Measurements from ENCODE around the gene TNIP2.

The TNIP2 gene

GRCh38 chr4:2799224-2799911 is 43.2 kb upstream of the TNIP2 start:
- FAIRE-seq (no peak), DNase-seq (ENCODE audit: insufficient read length, low spot score) (no peak)
- TF ChIP-seq TAF1 (IDR thresholded peaks at IDR 0.05; ENCODE audit: low read depth, low read length) (no peak), POLR2AphosphoS5 (IDR thresholded peaks at IDR 0.05; ENCODE audit: low read depth, low read length) (no peak), POLR2A (IDR thresholded peaks at IDR 0.05; ENCODE audit: low read depth, low read length) (no peak), POU2F2 (IDR thresholded peaks at IDR 0.05; ENCODE audit: low read depth, low read length) (no peak), SPI1 (IDR thresholded peaks at IDR 0.05; ENCODE audit: low read depth, low read length) (no peak), PAX5 (IDR thresholded peaks at IDR 0.05; ENCODE audit: insufficient read depth, low read length, severe bottlenecking) (no peak)

DNA sequence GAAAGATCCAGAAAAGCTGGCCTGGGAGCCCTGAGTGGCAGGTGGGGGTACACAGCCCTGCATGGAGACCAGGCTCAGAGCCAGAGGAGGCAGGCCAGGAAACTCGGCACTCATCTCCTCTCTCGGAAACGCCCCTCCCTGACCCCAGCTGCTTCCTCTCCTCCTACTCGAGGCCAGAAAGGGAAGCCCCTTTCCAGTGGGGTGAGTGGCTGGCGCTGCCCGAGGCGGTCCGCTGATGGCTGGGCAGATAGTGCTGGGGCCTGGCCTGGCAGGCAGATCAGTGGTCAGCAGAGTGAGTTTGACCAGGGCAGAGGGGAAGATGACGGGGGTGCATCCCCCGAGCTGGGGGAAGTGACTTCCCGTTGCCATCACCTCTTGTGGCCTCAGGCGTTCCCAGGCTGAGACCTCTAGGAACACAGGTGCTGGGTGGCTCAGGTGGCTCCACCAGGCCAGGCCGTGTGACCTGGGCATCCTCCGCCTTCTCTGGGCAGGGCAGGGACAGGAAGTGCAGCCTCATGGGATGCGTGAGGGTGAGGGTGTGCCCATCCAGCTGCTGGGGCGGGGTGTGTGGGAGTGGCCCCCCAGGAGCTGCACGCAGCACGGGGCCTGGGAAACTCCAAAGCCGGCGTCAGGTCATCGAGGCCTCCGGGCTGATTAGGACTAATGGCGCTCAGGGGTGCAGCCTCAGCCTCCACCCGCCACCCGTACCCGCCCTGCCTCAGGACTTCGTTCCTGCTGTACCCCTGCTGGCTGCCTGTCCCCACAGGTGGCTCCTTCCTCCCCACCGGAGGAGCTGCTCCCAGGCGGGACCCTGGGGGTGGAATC is 42.5 kb upstream of the TNIP2 start:
- FAIRE-seq (peak; percentile 91), DNase-seq (ENCODE audit: insufficient read length, low spot score) (no peak)
- TF ChIP-seq POLR2A (IDR thresholded peaks at IDR 0.05; ENCODE audit: low read depth, low read length), result no peak
- TF ChIP-seq SPI1 (IDR thresholded peaks at IDR 0.05; ENCODE audit: low read depth, low read length), result 0 out of 2 replicates have a peak, but pooled peaks have one; percentile 34
- peak; percentile 21 for TF ChIP-seq PAX5 (IDR thresholded peaks at IDR 0.05; ENCODE audit: insufficient read depth, low read length, severe bottlenecking)
- TF ChIP-seq POU2F2 (IDR thresholded peaks at IDR 0.05; ENCODE audit: low read depth, low read length), result no peak
- no peak for TF ChIP-seq TAF1 (IDR thresholded peaks at IDR 0.05; ENCODE audit: low read depth, low read length)
- TF ChIP-seq POLR2AphosphoS5 (IDR thresholded peaks at IDR 0.05; ENCODE audit: low read depth, low read length), result no peak

DNA sequence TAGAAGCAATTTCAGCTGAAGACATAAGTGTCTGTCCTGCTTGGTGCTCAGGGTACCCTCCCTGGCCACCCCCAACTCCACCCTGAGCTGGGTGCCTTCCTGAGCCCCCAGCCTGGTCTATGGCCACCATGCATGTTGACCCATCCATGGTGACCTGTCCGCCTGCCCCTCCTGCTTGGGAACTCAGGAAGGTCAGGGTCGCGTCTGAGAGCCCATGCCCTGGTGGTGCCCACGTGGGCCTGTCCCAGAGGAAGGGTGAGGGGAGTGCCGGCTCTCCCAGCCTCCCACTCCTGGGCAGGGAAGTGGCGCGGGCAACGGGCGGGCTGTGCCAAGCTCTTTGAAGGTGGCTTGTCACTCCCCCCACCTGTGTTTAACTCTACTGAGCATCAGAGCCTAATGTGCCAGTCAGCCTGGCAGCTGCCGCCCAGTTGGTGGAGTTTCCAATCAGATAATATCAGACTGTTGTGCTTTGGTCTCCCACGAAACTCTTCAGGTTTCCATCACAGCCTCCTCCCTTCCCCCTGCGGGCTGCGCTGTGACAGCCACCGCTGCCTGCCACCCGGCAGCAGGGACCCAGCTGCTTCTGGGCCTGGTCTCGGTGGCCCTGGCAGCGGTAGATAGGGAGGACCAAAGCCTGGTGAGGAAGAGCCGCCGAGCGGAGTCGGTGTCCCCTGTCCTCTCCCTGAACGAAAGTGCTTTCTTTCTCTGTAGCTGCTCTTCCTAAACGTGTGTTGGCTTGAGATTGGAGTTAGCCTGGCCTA is 41.6 kb upstream of the TNIP2 start:
- FAIRE-seq (peak; percentile 38), DNase-seq (ENCODE audit: insufficient read length, low spot score) (no peak)
- TF ChIP-seq POLR2A (IDR thresholded peaks at IDR 0.05; ENCODE audit: low read depth, low read length) (no peak), POU2F2 (IDR thresholded peaks at IDR 0.05; ENCODE audit: low read depth, low read length) (no peak), PAX5 (IDR thresholded peaks at IDR 0.05; ENCODE audit: insufficient read depth, low read length, severe bottlenecking) (no peak), SPI1 (IDR thresholded peaks at IDR 0.05; ENCODE audit: low read depth, low read length) (no peak)

DNA sequence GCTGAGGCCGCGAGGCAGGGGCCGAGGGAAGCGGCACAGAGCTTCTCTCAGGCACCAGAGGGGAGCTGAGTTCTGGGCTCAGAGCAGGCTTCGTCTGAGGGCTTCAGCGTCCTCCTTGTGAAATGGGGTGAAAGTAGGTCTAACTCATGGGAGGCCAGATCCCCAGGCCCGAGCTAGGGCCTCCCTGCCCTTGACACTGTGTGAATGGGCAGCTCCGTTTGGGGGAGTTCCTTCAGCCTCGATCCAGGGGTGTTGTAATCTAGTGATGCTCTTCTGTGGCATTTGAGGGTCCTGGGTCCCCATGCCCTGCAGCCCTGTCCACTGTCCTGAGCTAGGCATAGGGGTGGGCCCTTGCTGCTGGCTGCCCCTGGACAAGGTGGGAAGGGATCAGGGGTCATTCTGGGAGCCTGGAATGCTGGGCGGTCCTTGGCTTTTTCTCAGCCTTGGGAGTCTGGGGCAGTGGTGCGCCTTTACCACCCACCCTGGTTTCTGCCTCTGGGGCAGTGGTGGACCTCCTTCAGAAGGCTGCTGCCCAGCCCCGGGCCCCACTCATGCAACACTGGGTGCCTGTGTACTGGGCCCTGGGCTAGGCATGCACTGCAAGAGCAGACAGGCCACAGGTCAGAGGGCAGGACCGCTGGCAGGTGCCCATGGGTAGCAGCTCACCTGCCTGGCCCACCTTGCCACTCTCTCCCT is 40.9 kb upstream of the TNIP2 start:
- DNase-seq (ENCODE audit: insufficient read length, low spot score) (no peak), FAIRE-seq (no peak)
- no peak for TF ChIP-seq POLR2AphosphoS5 (IDR thresholded peaks at IDR 0.05; ENCODE audit: low read depth, low read length)
- TF ChIP-seq SPI1 (IDR thresholded peaks at IDR 0.05; ENCODE audit: low read depth, low read length), result no peak
- TF ChIP-seq TAF1 (IDR thresholded peaks at IDR 0.05; ENCODE audit: low read depth, low read length), result no peak
- no peak for TF ChIP-seq POLR2A (IDR thresholded peaks at IDR 0.05; ENCODE audit: low read depth, low read length)
- TF ChIP-seq PAX5 (IDR thresholded peaks at IDR 0.05; ENCODE audit: insufficient read depth, low read length, severe bottlenecking), result no peak
- TF ChIP-seq POU2F2 (IDR thresholded peaks at IDR 0.05; ENCODE audit: low read depth, low read length), result no peak

- no peak for FAIRE-seq
- DNase-seq (ENCODE audit: insufficient read length, low spot score), result no peak
- TF ChIP-seq POLR2AphosphoS5 (IDR thresholded peaks at IDR 0.05; ENCODE audit: low read depth, low read length), result no peak
- no peak for TF ChIP-seq PAX5 (IDR thresholded peaks at IDR 0.05; ENCODE audit: insufficient read depth, low read length, severe bottlenecking)
- TF ChIP-seq POU2F2 (IDR thresholded peaks at IDR 0.05; ENCODE audit: low read depth, low read length), result no peak
- no peak for TF ChIP-seq SPI1 (IDR thresholded peaks at IDR 0.05; ENCODE audit: low read depth, low read length)
- TF ChIP-seq TAF1 (IDR thresholded peaks at IDR 0.05; ENCODE audit: low read depth, low read length), result no peak
- TF ChIP-seq POLR2A (IDR thresholded peaks at IDR 0.05; ENCODE audit: low read depth, low read length), result no peak
Observed at GRCh38 chr4:2795893-2796848, 40.0 kb upstream of the TNIP2 start.

GRCh38 chr4:2795300-2795892 is 39.3 kb upstream of the TNIP2 start:
- TF ChIP-seq PAX5 (IDR thresholded peaks at IDR 0.05; ENCODE audit: insufficient read depth, low read length, severe bottlenecking), result no peak
- TF ChIP-seq POU2F2 (IDR thresholded peaks at IDR 0.05; ENCODE audit: low read depth, low read length), result no peak
- no peak for TF ChIP-seq POLR2A (IDR thresholded peaks at IDR 0.05; ENCODE audit: low read depth, low read length)
- no peak for TF ChIP-seq SPI1 (IDR thresholded peaks at IDR 0.05; ENCODE audit: low read depth, low read length)
- TF ChIP-seq POLR2AphosphoS5 (IDR thresholded peaks at IDR 0.05; ENCODE audit: low read depth, low read length), result no peak
- no peak for TF ChIP-seq TAF1 (IDR thresholded peaks at IDR 0.05; ENCODE audit: low read depth, low read length)
- FAIRE-seq, result no peak
- DNase-seq (ENCODE audit: insufficient read length, low spot score), result no peak

DNA sequence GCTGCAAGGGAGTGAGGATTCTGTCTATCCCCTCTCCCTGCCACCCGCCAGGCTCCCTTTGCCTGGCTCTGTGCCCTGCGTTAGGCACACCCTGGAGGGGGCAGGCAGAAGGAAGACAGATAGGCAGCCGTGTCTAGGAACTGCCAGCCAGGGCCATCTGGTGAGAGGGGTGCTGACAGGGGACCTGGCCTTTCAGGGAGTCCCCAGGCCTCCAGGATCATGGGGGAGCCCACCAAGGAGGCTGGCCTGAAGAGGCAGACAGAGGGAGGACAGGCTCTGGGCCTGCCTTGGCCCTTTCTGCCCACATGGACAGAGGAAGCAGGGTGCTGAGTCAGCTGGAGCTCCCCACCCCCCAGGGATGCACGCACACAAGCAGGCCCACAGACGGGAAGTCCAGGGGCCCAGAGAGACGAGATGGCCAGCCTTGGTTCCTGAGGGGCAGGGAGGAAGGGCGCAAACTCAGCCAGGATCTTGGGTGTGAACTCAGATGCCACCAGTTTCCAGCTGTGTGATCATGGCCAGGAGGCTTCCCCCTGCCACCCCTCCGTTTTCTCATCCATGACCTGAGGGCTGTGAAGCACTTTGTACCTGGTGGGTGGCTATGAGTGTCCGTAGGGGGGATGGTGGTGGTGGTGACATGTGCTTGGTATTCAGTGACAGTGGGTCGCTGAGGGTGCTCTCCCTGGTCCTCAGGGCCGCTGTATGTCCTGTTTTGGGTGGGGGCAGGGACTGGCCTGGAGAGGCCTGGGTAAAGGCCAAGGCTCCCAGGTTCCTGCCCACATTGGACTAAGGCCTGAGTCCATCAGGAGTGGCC is 38.6 kb upstream of the TNIP2 start:
- TF ChIP-seq SPI1 (IDR thresholded peaks at IDR 0.05; ENCODE audit: low read depth, low read length) (no peak), TAF1 (IDR thresholded peaks at IDR 0.05; ENCODE audit: low read depth, low read length) (no peak), POLR2AphosphoS5 (IDR thresholded peaks at IDR 0.05; ENCODE audit: low read depth, low read length) (no peak), POU2F2 (IDR thresholded peaks at IDR 0.05; ENCODE audit: low read depth, low read length) (no peak), PAX5 (IDR thresholded peaks at IDR 0.05; ENCODE audit: insufficient read depth, low read length, severe bottlenecking) (no peak), POLR2A (IDR thresholded peaks at IDR 0.05; ENCODE audit: low read depth, low read length) (no peak)
- DNase-seq (ENCODE audit: insufficient read length, low spot score) (no peak), FAIRE-seq (peak; percentile 70)

Measured in GM12891 (cell line).